GM19351 (cell line): ENCODE measurements around the gene CDK5.
"Not testable (repeated sequence)": the region's sequence is repeated elsewhere in the genome, so short reads cannot be mapped to it uniquely, and the experiment has no call there.

Experiments used
- ATAC-seq: cut with Tn5 transposase; IDR thresholded peaks from one replicate; pipeline ENCODE4 v1.9.1; 2021; ENCODE audit warnings: mild to moderate bottlenecking, moderate library complexity; ENCODE audit not compliant: unreplicated experiment

Gene CDK5

GRCh38 chr7:151058781-151059366, 1.2 kb upstream of the CDK5 start:
- ATAC-seq, result no peak

DNA sequence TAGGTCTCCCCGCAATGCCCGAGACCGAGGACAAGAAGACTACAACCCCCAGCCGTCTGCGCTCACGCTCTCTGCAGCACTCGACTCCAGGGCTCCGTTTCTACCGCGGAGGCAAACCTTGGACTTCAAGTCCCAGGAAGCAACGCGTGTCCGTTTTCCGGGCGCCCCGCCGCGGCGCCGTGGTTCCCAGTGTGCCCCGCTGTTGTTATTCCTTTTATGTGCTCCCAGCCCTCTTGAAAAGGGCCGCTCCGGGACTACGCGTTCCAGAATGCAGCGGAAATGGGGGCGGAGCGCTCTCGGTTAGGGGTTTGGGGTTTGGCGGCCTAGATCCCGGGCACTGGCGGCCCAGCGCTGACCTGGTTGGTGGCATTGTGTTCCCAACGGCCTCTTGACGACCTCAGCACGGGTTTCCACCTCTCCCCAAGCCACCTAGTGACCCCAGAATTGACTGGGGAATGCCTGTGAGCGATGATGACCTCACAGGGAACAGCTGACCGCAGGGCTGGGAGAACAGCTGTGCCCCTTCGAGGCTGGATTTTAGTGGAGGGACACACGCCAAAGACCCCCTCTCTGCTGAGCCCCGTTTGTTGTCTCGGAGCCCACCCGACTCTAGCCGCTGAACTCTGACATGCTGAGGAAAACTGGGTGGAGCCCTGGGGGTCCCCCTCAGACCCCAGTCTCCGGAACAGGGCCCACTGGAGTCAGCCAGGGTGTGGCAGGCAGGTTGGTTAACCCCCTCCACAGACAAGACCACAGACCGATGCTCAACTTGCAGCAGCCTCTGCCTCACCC, 488 bp upstream of the CDK5 start:
- ATAC-seq, result peak; percentile 85

DNA sequence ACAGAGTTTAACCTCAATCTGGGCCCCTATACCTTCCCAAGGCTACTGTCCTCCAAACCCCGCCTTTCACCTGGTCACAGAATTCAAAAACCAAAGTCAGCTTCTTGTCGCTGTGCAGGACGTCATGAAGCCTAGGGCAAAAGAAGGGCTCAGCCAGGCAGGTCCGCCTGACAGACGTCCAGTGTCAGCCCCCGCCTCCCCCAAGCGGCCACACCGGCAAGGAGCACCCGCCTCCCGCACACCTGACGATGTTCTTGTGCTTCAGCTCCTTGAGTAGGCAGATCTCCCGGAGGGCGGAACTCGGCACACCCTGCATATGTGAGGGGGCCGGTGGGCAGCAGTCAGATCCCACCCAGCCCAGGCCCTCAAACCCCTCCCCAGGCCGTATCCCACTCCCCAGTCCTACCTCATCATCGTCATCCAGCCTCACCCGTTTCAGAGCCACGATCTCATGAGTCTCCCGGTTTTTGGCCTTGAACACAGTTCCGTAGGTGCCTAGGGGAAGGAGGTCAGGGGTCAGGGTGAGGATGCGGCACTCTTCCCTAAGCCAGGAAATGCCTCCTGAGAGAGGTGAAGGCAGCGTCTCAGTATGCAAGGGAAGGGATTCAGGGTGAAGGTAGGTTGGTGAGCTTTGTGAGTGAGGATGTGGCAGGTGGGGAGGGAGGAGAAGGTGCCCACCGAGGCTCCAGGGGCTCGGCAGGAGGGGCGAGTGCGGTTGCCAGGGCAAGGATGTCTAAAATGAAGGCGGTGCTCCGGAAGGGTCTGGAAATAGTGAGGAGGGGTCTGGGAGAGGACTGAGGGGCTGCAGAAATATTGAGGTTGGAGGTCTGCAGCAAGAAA, 811 bp downstream of the CDK5 start:
- ATAC-seq, result no peak

DNA sequence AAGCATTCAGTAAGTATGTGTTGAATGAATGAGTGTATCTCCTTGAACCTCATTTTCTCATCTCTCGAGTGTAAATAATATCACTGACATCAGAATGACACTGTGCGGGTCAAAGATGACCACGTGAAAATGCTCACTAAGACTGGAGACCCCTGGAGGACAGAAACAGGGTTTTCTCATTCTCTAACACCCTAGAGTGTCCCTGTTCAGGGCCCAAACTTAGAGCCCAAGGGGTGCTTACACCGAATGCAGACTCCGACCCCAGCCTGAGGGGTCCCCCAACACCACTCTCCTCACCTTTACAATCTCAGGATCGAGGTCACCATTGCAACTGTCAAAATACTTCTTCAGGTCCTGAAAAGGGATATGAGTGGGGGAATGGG, 1.4 kb downstream of the CDK5 start:
- no peak for ATAC-seq

DNA sequence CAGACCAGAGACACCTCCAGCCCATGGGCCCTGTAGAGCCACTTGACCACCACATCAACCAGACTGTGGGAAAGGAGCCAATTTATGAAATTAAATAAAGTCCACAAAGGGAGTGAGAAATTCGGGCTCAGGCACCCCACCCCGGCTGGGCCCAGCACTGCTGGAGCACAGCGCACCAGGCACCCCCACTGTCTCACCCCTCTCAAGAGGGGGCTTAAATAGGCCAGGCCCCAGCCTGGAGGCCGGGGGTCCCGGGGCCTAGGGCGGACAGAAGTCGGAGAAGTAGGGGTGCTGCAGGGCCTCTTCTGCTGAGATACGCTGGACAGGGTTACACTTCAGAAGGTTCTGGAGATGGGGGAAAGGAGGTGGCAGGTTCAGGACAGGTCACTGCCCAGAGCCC, 3.9 kb downstream of the CDK5 start:
- no peak for ATAC-seq

DNA sequence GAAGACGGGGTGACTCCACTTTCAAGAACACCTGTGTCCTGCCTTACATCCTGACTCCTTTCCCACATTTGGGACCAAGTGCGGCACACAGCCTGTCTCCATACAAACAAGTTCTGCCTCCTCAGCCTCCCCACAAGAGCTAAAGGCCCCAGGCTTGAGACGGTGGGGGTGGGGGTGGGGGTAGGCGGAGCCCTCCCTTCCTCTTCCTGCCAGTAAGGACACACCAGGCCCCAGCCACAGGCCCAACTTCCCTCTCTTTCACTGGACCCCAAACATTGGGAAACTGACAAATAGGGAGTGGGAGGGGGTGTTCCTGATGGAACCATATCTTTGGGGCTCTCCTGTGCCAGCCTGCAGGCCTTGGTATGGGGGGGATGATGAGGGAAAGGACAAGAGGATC, 4.6 kb downstream of the CDK5 start:
- ATAC-seq, result no peak

DNA sequence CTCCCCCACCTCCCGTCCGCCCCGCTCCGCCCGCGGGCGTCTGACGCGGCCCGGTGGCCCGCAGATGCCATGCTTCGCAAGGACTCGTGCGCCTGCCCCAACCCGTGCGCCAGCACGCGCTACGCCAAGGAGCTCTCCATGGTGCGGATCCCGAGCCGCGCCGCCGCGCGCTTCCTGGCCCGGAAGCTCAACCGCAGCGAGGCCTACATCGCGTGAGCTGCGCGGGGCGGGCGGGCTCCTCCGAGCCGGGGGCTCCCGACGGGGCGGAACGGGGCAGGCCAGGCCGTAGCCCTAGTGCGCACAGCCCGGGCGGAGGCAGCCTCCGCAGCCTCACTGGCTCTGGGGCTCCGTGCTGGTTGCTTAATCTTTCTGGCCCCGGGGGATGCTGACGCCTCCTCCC, 6.6 kb downstream of the CDK5 start:
- no peak for ATAC-seq

- no peak for ATAC-seq
Observed at GRCh38 chr7:151048911-151049463, 8.7 kb downstream of the CDK5 start.

DNA sequence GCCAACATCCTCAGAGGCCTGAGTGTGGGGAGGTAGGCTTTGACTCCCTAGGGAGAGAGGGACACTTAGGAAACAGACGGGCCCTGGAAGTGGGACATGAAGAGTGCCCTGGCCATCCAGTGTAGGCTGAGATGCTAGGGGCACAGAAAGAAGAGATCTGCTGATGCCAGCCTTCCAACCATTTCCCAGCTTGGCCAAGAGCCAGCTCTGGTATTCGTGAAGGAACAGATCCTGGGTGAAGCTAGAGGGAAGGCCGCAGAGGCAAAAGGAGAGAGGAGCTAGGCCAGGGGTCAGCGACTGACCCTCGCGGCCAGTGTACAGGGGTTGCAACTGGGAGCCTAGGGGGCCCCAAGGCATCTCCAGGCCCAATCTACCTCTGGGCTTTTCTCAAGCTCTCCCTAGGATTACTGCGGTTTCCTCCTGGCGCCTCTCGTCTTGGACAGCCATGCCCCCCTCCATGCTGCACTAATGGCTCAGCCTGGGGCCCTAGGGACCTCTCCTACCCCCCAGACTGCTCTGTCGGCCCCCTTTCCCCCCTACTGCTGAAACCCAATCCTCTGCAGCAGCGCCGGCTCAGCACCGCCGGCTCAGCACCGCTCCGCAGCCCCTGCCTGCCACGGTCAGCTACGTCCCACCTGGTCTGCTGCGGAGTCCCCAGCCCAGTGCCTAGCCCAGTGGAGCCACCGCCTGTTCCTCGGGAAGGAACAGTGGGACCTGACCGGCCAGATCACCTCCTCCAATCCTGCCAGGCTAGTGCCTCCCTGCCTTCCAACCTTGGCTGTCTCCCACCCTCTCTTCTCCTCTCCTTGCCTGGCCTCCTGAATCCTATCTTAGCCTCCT, 9.5 kb downstream of the CDK5 start, which contains the start of gene ASIC3:
Gene ASIC3, plus strand, starts transcription at position 556 of the 840 bp plus-strand sequence. CDS start 355 bp downstream, outside the sequence.
- no peak for ATAC-seq

- ATAC-seq, result no peak
Observed at GRCh38 chr7:151046603-151047573, 10.8 kb downstream of the CDK5 start.

DNA sequence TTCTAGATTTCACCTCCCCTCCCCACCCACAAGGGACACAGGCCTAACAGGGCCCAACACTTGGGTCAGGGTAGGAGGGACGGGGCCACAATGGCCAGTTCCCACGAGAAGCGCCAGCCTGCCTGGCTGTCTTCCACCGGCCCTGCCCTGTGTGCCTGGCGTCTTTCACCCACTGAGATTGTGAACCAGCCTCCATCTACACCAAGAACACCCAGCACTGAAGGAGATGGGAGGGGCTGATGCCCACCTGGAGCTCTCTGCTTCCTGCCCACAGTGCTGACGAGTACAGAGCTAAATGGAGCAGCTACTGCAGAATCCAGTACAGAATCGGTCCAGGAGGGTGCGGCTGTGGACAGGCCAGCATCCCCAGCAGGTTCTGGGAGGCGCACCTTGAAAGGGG, 11.7 kb downstream of the CDK5 start:
- no peak for ATAC-seq

- no peak for ATAC-seq
Observed at GRCh38 chr7:151045262-151045661, 12.4 kb downstream of the CDK5 start.

- ATAC-seq, result no peak
Observed at GRCh38 chr7:151043959-151044358, 13.7 kb downstream of the CDK5 start.

- ATAC-seq, result not testable (repeated sequence)
Observed at GRCh38 chr7:151043449-151043848, 14.2 kb downstream of the CDK5 start.

GRCh38 chr7:151040616-151041375, 16.9 kb downstream of the CDK5 start:
- ATAC-seq, result no peak

DNA sequence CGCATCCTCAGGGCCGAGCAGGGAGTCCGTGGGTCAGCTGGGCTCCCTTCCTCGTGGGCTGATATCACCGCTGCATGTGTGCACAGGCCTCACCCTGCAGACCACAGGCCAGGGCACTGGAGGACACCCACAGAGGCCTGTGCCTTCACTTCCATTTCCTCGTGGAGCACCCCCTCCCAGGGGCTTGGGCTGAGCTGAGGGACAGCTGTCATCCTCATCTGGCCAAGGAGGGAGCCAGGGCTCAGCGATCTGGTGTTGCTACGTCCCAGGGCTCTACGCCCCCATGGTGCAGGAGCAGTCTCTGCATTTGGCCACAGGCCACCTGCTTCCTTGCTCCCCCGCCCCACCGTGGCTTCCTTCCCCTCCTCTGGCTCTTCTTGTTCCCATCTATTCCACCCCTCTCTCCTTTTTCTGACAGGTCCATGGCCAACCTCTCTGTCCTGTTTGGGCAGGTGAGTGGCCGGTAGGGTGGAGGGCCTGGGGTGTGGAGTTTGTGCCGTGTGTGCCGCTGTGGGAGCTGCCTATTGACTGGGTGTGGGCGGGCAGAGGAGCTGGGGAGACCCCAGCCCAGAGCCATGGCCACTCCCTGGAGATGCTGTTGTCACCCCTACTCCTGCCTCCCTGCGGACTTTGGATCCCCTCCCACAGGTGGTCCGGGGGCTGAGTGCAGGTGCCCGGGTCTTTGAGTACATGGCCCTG, 17.7 kb downstream of the CDK5 start:
- no peak for ATAC-seq

DNA sequence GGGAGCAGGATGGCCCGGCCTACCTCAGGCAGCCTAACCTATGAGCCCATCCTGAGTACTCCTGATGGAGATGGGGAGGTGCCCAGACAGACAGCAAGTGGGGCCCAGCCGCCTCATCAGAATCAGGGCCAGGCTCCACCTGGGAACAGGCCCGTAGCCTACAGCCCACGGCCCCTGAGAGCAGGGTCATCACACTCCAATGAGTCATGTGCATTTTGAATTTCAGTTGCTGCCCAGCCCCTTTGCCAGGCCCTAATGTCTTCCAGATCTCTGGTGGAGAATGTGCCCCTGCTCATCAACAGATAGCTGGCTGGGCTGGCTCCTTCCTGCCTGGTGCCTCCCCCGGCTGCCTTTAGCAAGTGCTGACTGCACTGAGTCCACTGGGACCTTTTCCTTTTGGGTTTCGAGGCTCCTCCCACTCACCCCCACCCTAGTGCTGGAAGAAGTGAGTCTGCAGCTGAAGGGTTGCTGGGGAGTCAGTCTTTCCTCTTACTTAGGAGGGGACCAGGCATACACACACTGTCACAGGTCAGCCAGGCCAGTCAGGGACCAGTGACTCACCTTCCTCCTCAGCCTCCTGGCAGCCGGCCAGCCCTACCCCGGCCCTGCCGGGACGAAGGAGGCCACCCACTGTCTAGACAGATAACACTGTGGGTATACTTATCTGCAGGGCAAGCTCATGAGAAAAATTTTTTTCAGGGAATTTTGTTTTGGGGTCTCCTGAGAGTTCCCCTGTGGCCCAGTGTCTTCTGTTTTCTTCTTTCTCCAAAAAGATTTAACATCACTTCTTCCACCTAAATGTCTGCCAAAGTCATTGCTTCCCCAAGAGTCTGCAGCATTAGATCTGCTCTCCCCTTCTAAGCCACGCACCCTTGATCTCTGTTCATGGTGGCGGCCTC, 18.5 kb downstream of the CDK5 start:
- no peak for ATAC-seq
